HCEC 1CT (cell line): ENCODE measurements around the gene ZNF407.
A peak's percentile ranks its signal among the peaks of the same experiment; 100 is the strongest.

Experiments
- DNase-seq: peaks from one replicate; pipeline ENCODE4 v3.0.0-alpha.2; 2017

Gene ZNF407

DNA sequence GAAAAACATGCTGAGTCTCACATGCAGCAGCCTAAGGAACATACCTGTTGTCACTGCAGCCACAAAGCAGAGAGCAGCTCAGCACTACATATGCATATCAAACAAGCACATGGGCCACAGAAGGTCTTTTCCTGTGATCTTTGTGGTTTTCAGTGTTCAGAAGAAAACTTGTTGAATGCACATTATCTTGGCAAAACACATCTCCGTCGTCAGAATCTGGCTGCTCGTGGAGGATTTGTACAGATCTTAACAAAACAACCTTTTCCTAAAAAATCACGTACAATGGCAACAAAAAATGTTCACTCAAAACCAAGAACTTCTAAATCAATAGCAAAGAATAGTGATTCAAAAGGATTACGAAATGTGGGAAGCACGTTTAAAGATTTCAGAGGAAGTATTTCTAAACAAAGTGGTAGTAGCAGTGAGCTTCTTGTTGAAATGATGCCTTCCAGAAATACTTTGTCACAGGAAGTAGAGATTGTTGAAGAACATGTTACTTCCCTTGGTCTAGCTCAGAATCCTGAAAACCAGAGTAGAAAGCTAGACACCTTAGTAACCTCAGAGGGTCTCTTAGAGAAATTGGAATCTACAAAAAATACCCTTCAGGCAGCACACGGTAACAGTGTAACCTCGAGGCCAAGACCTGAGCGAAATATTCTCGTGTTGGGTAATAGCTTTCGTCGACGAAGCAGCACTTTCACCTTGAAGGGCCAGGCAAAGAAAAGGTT lies 34.1 kb downstream of the ZNF407 start:
- DNase-seq, result peak; percentile 69

DNA sequence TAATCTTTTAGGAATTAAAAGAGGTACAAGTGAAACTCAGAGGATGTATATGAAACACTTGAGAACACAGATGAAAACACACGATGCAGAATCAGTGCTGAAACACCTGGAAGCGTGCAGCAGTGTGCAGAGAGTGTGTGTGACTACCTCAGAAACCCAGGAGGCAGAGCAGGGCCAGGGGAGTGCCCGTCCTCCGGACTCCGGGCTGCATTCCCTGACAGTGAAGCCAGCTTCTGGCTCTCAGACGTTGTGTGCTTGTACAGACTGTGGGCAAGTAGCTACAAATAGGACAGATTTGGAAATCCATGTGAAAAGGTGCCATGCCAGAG lies 34.6 kb downstream of the ZNF407 start:
- DNase-seq, result no peak

GRCh38 chr18:74632856-74633255 lies 35.2 kb downstream of the ZNF407 start:
- no peak for DNase-seq

DNA sequence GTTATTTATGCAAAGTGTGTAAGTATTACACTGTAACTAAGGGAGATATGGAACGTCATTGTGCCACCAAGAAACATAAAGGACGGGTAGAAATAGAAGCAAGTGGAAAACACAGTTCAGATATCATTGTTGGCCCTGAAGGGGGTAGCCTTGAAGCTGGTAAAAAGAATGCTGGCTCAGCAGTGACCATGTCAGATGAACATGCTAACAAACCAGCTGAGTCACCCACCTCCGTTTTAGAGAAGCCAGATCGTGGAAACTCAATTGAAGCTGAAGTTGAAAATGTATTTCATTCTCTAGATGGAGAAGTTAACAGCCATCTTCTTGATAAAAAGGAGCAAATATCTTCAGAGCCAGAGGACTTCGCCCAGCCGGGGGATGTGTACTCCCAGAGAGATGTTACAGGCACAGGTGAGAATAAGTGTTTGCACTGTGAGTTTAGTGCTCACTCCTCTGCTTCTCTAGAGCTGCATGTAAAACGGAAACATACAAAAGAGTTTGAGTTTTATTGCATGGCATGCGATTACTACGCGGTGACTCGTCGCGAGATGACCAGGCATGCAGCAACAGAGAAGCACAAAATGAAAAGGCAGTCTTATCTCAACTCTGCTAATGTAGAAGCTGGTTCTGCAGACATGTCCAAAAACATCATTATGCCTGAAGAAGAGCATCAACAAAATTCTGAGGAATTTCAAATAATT lies 36.1 kb downstream of the ZNF407 start:
- DNase-seq, result peak; percentile 25

- DNase-seq, result no peak
Observed at GRCh38 chr18:74635224-74635975, 37.7 kb downstream of the ZNF407 start.

- no peak for DNase-seq
Observed at GRCh38 chr18:74637070-74637469, 39.4 kb downstream of the ZNF407 start.

DNA sequence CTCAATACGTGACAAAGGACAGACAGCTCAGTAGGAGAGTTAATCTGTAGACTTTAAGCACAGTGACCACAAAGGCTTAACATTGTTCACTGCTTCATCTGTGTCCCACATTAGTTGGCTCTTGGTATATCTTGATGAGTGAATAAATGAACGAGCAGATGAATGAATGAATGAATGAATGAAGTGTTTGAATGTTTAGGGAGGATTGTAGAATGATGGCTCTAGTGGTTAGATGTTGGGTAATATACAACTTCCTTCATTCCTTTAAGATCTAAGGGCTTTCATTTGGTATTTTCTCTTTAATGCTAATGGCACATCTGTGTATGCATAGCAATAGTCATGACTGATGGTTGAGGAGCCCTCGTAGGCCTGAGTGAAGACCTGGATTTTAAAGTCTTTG lies 40.5 kb downstream of the ZNF407 start:
- no peak for DNase-seq

DNA sequence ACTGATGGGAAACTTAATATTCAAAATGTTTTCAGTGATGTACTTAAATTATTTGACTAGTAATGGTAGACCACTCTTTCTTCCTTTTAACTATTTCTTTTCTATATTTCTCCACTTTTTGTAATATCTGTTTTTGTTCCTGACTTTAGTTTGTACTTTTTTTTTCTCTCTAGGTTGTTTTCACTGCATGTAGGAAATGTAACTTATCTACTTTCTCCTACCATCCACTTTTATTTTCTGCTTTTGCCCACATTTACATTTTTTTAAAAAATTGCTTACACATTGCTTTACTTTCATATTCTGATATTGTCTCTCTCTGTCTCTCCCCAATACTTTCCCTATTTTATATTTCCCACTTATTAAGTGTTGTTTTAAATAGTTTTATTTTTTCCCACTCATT lies 47.0 kb downstream of the ZNF407 start:
- no peak for DNase-seq

- DNase-seq, result peak; percentile 20
Observed at GRCh38 chr18:74645679-74646078, 48.0 kb downstream of the ZNF407 start.

- DNase-seq, result no peak
Observed at GRCh38 chr18:74651327-74652128, 53.9 kb downstream of the ZNF407 start.

DNA sequence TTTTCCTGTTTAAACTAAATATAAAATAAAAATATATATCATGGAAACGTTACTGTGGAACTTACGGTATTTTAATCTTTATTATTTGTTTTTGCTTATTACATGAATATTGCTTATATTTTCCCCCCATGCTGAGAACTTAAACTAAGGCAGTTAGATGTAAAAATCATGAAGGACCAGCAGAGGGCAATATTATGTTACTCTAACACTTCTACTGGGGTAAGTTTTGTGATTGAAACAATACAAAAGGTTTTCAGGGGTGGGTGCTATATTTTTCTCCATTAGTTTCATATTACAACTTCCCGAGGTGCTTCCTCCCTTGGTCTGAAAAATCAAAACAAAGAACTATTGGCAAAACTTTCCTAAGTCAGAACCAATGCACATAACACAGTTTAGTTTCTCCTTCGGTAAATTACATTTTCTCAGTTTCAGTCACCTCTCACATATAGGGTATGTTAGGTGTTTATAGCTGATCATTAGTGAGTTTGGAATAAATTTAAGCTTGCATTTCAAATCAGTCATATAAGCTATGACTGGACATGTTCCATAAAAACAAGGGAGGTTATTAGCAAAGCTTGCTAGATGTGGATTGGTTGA lies 54.8 kb downstream of the ZNF407 start:
- DNase-seq, result peak; percentile 39

DNA sequence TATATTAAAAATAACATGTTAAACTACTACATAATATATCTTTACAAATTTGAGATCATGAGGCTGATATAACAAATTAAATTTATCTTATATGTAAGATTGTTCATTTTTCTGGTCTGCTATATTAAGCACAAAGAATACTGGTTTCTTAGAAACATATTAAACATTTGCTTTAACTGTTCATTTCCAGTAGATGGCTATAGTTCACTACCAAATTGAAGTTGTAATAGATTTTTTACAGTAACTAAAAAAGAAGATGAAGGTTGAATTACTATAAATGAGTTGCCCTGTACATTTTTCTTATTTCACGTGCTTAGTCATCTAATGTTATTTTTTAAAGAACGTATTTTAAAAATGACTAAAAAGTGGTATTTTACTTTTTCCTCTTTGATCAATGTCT lies 57.0 kb downstream of the ZNF407 start:
- peak; percentile 64 for DNase-seq

- DNase-seq, result no peak
Observed at GRCh38 chr18:74661008-74661407, 63.3 kb downstream of the ZNF407 start.

- DNase-seq, result no peak
Observed at GRCh38 chr18:74661691-74662090, 64.0 kb downstream of the ZNF407 start.

DNA sequence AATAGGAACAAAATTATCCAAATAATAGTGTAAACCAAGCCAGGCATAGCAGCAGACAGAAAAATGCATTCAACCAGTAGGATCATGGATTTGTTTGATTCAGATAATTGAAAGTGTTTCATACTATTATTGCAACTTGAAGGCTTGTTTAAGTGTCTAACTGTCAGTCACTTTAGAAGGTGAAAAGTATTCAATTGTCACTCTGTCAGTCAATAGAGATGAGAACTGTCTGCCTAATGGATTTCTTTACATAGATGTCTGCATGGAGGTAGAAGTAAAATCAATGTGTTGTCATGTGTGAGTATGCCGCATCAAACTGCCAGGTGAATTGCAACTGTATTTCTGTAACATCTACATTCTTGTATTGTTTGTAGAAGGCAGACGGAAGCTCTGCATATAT lies 65.0 kb downstream of the ZNF407 start:
- no peak for DNase-seq

GRCh38 chr18:74665346-74665745 lies 67.7 kb downstream of the ZNF407 start:
- no peak for DNase-seq

DNA sequence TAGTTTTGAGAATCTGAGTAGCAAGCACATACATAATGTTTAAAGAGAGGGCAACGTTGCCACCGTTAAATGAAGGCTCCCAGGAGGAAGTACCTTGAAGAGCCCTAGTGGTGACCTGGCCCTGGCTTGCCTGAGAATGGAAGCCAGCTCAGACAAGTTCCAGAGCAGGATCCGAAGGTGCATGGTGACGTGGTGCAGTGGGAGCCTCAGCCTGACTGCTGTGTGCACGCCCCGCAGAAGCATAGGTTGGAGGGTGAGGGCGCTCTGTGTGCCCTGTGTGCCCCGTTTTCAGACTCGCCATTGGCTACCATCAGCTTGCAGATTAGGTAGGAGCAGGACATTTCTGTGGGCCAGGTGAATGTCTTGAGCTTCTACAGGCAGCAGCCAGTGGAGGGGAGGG lies 68.2 kb downstream of the ZNF407 start:
- no peak for DNase-seq

- DNase-seq, result no peak
Observed at GRCh38 chr18:74669136-74669798, 71.6 kb downstream of the ZNF407 start.

DNA sequence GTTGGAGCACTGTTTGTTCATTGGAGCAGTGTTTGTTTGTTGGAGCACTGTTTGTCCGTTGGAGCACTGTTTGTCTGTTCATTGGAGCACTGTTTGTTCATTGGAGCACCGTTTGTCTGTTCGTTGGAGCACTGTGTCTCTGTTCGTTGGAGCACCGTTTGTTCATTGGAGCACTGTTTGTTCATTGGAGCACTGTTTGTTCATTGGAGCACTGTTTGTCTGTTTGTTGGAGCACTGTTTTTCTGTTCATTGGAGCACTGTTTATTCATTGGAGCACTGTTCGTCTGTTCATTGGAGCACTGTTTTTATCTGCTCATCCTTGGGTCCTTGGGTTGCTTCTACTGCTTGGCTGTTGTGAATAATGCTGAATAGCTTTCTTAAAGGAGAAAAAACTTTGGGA lies 74.7 kb downstream of the ZNF407 start:
- DNase-seq, result no peak

DNA sequence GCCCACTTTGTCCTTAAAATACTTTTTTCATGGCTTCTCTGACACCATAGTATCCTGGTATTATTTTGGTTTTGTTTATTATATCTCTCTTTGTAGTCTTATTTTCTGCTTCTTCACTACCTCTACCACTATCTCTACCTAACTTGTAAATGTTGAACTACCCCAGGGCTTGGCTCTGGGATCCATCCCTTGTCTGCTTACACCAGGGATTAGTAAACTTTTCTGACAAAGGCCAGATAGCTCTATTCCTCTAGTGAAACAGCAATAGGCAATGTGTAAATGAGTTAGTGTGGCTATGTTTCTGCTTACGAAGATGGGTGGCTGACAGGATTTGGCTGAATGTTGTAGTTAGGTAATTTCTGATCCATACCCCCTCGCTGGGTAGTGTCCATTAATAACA lies 76.8 kb downstream of the ZNF407 start:
- no peak for DNase-seq

DNA sequence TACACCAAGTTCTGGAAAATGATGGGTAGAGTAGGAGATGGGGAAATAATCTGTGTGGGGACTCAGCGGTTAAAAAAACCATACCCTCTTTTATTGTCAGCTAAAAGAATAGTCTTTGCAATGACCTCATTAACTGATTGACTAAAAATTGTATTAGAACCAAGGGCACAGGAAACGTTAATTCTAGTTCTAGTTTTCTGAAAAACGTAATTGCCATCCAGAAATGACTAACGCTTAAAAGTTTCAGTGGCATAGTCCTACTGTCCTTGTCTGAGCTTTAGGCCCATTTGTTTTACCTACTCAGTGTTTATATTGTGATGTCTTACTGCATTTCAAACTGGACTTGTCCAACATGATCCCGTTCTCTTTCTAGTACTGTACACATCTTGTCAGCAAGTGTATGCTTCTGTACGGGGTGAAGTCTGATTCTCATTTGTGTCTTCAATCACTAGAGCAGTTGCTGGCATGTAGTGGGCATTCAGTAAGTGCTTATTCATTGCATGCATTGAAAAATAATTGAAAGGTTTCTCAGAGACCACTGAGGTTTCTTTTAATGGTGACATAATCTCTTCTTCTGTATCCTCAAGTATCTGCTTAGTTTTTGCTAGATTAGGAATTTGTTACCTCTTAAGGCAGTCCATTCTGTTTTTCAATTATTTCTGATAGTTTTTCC lies 81.5 kb downstream of the ZNF407 start:
- no peak for DNase-seq

GRCh38 chr18:74679679-74680076 lies 82.0 kb downstream of the ZNF407 start:
- DNase-seq, result no peak
